HepG2 (cell line): ENCODE results near the gene TVP23A. TPM values are rescaled to one million over a fixed set of nuclear protein-coding genes. Genes with fewer than 3 reads are reported as not detected.

Source experiments
- CEBPG ChIP-seq: IDR thresholded peaks from 2 replicates; pipeline ENCODE4 v1.6.1; 2016
- CREM ChIP-seq, 2 experiments: sonication (generic) in 1 of 2; formaldehyde crosslinking in 1 of 2; IDR thresholded peaks; 2 replicates each; pipeline versions ENCODE4 v1.4.0 to v1.6.1; 2016 to 2020; ENCODE audit warnings: antibody characterized with exemption in 1 of 2, mild to moderate bottlenecking in 1 of 2, missing genetic modification reagents in 1 of 2
- NR2F2 ChIP-seq: IDR thresholded peaks from 2 replicates; pipeline ENCODE4 v1.6.1; 2012; ENCODE audit warnings: low read depth, inconsistent platforms, borderline replicate concordance
- TBL1XR1 ChIP-seq: fragments of 150-350 bp; IDR thresholded peaks from 2 replicates; pipeline ENCODE4 v1.6.1; 2014; ENCODE audit warnings: borderline replicate concordance, low read length; ENCODE audit not compliant: partially characterized antibody
- TOPORS ChIP-seq: sonication (generic); formaldehyde crosslinking; IDR thresholded peaks from 2 replicates; pipeline ENCODE4 v1.8.0; 2023; ENCODE audit warnings: mild to moderate bottlenecking, missing genetic modification reagents
- ZC3H4 ChIP-seq: sonication (generic); formaldehyde crosslinking; IDR thresholded peaks from 2 replicates; pipeline ENCODE4 v1.4.0; 2020; ENCODE audit warnings: missing genetic modification reagents, borderline replicate concordance
- polyA plus RNA-seq, 8 experiments: library from polyadenylated mRNA; depleted of rRNA in 3 of 8; stranded (reverse) in 7 of 8; unstranded in 1 of 8; fragments of >200 nt; fragmentation: Illumina TruSeq in 4 of 8; extraction: Trizol in 4 of 8; gene quantifications; 2 replicates each; pipeline versions ENCODE4 v1.2.1 to v1.2.3, GENCODE V29; 2011 to 2016; ENCODE audit warnings: low read depth in 4 of 8, missing spikeins in 1 of 8, mixed read lengths in 1 of 8; ENCODE audit not compliant: insufficient read depth in 1 of 8
- total RNA-seq, 5 experiments: library from RNA; depleted of rRNA; stranded (reverse); fragments of >200 nt; fragmentation: Illumina TruSeq; extraction: Trizol; gene quantifications; 2 replicates each; pipeline ENCODE4 v1.2.3, GENCODE V29; 2016; ENCODE audit warnings: low read depth in 1 of 5
- TF ChIP-seq, protein P1 (sequence below): IDR thresholded peaks from 2 replicates; pipeline ENCODE4 v1.6.1; 2016; ENCODE audit warnings: low read depth, missing genetic modification reagents, missing compliant biosample characterization
- TF ChIP-seq, protein P2 (sequence below): sonication (generic); formaldehyde crosslinking; IDR thresholded peaks from 2 replicates; pipeline ENCODE4 v1.8.0; 2022; ENCODE audit warnings: mild to moderate bottlenecking, missing genetic modification reagents, moderate library complexity
- TF ChIP-seq, protein P3 (sequence below): sonication (generic); formaldehyde crosslinking; conservative IDR thresholded peaks from 2 replicates; pipeline ENCODE4 v1.4.0; 2020; ENCODE audit warnings: mild to moderate bottlenecking, missing genetic modification reagents, moderate library complexity
- TF ChIP-seq, protein P4 (sequence below): sonication (generic); formaldehyde crosslinking; IDR thresholded peaks from 2 replicates; pipeline ENCODE4 v1.5.1; 2020; ENCODE audit warnings: mild to moderate bottlenecking, moderate library complexity, missing genetic modification reagents

TVP23A gene
- total and polyA plus RNA-seq, 2 of the 13 experiments (the other 11 are each of a cell fraction or from before 2014, with no cell fraction given), result not detected

DNA sequence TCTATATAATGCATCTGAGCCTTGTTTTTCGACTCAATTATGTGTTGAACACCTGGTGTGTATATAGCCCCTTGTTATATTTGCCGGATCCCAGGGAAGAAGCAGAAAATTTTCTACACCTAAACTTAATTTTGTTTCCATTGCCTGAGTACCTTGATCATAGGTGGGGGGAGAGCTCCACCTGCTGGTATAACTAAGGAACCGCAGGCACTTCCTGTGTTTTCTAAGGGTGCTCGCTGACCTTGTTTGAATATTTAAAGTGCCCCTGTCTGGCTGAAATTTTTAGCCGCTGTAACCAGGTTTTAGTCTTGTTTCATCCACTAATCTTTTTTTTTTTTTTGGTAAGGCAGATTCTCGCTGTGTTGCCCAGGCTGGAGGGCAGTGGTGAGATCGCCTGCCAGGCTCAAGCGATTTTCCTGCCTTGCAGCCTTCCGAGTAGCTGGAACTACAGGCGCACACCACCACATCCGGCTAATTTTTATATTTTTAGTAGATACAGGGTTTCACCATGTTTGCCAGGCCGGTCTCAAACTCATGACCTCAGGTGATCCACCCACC, 81.4 kb downstream of the TVP23A start (continued):
- TF ChIP-seq, protein P1, sequence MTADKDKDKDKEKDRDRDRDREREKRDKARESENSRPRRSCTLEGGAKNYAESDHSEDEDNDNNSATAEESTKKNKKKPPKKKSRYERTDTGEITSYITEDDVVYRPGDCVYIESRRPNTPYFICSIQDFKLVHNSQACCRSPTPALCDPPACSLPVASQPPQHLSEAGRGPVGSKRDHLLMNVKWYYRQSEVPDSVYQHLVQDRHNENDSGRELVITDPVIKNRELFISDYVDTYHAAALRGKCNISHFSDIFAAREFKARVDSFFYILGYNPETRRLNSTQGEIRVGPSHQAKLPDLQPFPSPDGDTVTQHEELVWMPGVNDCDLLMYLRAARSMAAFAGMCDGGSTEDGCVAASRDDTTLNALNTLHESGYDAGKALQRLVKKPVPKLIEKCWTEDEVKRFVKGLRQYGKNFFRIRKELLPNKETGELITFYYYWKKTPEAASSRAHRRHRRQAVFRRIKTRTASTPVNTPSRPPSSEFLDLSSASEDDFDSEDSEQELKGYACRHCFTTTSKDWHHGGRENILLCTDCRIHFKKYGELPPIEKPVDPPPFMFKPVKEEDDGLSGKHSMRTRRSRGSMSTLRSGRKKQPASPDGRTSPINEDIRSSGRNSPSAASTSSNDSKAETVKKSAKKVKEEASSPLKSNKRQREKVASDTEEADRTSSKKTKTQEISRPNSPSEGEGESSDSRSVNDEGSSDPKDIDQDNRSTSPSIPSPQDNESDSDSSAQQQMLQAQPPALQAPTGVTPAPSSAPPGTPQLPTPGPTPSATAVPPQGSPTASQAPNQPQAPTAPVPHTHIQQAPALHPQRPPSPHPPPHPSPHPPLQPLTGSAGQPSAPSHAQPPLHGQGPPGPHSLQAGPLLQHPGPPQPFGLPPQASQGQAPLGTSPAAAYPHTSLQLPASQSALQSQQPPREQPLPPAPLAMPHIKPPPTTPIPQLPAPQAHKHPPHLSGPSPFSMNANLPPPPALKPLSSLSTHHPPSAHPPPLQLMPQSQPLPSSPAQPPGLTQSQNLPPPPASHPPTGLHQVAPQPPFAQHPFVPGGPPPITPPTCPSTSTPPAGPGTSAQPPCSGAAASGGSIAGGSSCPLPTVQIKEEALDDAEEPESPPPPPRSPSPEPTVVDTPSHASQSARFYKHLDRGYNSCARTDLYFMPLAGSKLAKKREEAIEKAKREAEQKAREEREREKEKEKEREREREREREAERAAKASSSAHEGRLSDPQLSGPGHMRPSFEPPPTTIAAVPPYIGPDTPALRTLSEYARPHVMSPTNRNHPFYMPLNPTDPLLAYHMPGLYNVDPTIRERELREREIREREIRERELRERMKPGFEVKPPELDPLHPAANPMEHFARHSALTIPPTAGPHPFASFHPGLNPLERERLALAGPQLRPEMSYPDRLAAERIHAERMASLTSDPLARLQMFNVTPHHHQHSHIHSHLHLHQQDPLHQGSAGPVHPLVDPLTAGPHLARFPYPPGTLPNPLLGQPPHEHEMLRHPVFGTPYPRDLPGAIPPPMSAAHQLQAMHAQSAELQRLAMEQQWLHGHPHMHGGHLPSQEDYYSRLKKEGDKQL (CRISPR knock-in tag), result no peak
- TF ChIP-seq CEBPG (CRISPR knock-in tag), result no peak
- TF ChIP-seq, protein P2, sequence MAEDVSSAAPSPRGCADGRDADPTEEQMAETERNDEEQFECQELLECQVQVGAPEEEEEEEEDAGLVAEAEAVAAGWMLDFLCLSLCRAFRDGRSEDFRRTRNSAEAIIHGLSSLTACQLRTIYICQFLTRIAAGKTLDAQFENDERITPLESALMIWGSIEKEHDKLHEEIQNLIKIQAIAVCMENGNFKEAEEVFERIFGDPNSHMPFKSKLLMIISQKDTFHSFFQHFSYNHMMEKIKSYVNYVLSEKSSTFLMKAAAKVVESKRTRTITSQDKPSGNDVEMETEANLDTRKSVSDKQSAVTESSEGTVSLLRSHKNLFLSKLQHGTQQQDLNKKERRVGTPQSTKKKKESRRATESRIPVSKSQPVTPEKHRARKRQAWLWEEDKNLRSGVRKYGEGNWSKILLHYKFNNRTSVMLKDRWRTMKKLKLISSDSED (CRISPR knock-in tag), result no peak
- TF ChIP-seq, protein P3, sequence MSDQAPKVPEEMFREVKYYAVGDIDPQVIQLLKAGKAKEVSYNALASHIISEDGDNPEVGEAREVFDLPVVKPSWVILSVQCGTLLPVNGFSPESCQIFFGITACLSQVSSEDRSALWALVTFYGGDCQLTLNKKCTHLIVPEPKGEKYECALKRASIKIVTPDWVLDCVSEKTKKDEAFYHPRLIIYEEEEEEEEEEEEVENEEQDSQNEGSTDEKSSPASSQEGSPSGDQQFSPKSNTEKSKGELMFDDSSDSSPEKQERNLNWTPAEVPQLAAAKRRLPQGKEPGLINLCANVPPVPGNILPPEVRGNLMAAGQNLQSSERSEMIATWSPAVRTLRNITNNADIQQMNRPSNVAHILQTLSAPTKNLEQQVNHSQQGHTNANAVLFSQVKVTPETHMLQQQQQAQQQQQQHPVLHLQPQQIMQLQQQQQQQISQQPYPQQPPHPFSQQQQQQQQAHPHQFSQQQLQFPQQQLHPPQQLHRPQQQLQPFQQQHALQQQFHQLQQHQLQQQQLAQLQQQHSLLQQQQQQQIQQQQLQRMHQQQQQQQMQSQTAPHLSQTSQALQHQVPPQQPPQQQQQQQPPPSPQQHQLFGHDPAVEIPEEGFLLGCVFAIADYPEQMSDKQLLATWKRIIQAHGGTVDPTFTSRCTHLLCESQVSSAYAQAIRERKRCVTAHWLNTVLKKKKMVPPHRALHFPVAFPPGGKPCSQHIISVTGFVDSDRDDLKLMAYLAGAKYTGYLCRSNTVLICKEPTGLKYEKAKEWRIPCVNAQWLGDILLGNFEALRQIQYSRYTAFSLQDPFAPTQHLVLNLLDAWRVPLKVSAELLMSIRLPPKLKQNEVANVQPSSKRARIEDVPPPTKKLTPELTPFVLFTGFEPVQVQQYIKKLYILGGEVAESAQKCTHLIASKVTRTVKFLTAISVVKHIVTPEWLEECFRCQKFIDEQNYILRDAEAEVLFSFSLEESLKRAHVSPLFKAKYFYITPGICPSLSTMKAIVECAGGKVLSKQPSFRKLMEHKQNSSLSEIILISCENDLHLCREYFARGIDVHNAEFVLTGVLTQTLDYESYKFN (CRISPR knock-in tag), result 0 out of 2 replicates have a peak, but pooled peaks have one; percentile 18
- no peak for TF ChIP-seq ZC3H4 (CRISPR knock-in tag)
- TF ChIP-seq, protein P4, sequence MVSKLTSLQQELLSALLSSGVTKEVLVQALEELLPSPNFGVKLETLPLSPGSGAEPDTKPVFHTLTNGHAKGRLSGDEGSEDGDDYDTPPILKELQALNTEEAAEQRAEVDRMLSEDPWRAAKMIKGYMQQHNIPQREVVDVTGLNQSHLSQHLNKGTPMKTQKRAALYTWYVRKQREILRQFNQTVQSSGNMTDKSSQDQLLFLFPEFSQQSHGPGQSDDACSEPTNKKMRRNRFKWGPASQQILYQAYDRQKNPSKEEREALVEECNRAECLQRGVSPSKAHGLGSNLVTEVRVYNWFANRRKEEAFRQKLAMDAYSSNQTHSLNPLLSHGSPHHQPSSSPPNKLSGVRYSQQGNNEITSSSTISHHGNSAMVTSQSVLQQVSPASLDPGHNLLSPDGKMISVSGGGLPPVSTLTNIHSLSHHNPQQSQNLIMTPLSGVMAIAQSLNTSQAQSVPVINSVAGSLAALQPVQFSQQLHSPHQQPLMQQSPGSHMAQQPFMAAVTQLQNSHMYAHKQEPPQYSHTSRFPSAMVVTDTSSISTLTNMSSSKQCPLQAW, result no peak
- TF ChIP-seq NR2F2, result peak; percentile 38; the same call in 1 of the 2 replicates
- TF ChIP-seq CREM (IDR thresholded peaks at IDR 0.05), result no peak
- no peak for TF ChIP-seq CREM (CRISPR knock-in tag; IDR thresholded peaks at IDR 0.05)
- TF ChIP-seq TOPORS (CRISPR knock-in tag), result no peak
- TF ChIP-seq TBL1XR1, result no peak
